Astrocyte of the spinal cord (primary cell): ENCODE results near the gene PCSK6.

Experiments used
- DNase-seq: peaks from one replicate; pipeline ENCODE4 v3.0.0; 2011; ENCODE audit warnings: low read depth, low spot score
- H3K4me3 ChIP-seq: 2 replicates; pipeline ENCODE4 v1.5.1; 2011; ENCODE audit warnings: low read depth, mild to moderate bottlenecking, low read length, moderate library complexity
- in situ Hi-C: cut with HindIII; loops from 2 replicates; pipeline ENCODE4 v1.10.0; 2017; ENCODE audit warnings: low sequenced_read_pairs
- TF ChIP-seq, protein P1 (sequence below): IDR thresholded peaks from 2 replicates; pipeline ENCODE4 v1.5.1; 2012; ENCODE audit warnings: low read depth, mild to moderate bottlenecking, low read length, inconsistent platforms

The PCSK6 gene

DNA sequence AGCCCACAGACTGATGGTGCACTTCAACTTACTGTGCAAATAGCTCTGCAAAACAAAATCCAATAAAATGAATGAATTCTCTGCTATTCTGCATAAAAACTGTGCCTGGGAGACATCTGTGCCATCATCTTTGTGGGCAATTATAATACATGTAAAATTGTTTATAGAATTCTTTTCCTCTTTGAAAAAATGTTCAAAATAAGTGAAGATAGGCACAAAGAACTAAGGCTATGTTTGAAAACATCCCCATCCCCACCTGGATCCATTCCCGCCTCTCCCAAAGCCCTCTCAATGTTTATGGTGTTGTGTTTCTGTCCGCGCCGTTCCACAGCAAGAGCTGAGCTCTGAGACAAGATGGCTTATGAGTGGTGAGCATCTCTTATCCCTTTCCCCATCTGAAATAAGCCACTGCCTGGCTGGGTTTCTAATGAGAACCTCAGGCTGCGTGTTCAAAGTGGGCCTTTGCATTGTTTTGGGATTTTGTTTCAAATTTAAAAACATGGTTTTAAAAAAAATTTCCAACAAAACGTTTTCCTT is 172.1 kb downstream of the PCSK6 start:
- TF ChIP-seq, protein P1, sequence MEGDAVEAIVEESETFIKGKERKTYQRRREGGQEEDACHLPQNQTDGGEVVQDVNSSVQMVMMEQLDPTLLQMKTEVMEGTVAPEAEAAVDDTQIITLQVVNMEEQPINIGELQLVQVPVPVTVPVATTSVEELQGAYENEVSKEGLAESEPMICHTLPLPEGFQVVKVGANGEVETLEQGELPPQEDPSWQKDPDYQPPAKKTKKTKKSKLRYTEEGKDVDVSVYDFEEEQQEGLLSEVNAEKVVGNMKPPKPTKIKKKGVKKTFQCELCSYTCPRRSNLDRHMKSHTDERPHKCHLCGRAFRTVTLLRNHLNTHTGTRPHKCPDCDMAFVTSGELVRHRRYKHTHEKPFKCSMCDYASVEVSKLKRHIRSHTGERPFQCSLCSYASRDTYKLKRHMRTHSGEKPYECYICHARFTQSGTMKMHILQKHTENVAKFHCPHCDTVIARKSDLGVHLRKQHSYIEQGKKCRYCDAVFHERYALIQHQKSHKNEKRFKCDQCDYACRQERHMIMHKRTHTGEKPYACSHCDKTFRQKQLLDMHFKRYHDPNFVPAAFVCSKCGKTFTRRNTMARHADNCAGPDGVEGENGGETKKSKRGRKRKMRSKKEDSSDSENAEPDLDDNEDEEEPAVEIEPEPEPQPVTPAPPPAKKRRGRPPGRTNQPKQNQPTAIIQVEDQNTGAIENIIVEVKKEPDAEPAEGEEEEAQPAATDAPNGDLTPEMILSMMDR, result no peak
- no peak overlapping the region for H3K4me3 ChIP-seq
- no peak for DNase-seq
- in situ Hi-C loops, result no loop called here

DNA sequence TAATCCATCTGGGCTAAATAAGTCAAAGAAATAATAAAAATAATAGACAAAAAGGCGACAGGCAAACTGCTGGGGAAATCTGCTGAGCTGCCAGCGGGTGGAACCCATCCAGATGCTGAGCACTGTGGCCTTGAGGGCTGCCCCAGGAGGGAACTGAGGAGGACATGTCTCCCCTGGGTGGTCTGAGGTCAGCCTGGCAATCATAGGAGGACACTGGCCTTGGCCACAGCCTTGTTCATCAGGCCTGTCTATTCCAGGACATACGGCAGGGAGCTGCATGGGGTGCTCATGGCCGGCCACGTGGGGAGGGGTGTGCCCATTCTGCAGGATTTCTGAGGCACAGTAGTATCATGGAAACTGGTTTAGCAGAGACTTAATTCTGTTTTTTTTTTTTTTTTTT is 173.0 kb downstream of the PCSK6 start:
- no peak overlapping the region for H3K4me3 ChIP-seq
- no peak for DNase-seq
- in situ Hi-C loops, result no loop called here
- TF ChIP-seq, protein P1, result no peak

DNA sequence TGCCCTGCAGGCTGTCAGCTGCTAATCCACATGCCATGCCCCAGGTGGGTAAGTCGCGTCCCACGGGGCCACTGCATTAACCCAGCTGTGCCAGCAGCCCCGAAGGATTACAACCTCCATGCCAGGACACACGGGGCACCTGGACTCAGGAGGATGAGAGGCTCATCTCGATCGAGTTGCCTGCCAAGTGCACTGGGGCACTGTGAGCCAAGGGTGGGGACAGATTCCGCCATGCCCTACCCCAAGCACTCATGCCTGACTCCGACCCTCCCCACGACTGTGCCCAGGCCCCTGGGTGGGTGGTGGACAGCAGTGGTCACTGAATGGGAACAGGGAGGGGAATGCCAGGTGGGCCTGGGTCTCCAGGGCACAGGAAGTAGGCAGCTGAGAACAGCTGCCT is 173.8 kb downstream of the PCSK6 start:
- no peak for DNase-seq
- TF ChIP-seq, protein P1, result no peak
- in situ Hi-C loops, result no loop called here
- H3K4me3 ChIP-seq, result no peak overlapping the region

GRCh38 chr15:101314336-101315125 is 175.0 kb downstream of the PCSK6 start:
- in situ Hi-C loops, result no loop called here
- no peak for DNase-seq
- TF ChIP-seq, protein P1, result no peak
- no peak overlapping the region for H3K4me3 ChIP-seq

- TF ChIP-seq, protein P1, result no peak
- in situ Hi-C loops, result no loop called here
- DNase-seq, result no peak
- no peak overlapping the region for H3K4me3 ChIP-seq
Measured at GRCh38 chr15:101313041-101313761, 176.3 kb downstream of the PCSK6 start.

DNA sequence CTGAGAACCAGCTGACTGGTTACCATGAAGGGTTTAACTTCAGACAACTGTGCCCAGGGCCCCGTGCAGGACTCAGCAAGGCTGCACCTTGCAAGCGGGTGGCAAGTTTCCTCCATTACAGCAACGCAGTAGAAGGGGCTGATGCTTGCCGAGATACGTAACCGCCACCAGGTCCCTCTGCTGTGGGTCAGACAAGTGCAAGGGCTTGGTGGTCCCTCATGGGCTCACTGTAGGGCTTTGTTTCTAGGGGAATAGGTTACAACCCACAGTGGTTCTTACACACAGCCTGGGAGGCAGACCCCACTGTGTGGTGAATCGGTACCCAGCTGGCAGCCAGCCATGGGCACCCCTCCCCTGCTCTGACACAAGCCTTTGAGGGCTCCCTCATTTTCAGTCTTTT is 179.0 kb downstream of the PCSK6 start:
- no peak for DNase-seq
- TF ChIP-seq, protein P1, result no peak
- in situ Hi-C loops, result no loop called here
- H3K4me3 ChIP-seq, result no peak overlapping the region
